Fibroblast of lung (primary cell): Measurements from ENCODE around the gene HOXA9. TPM values are rescaled to one million over a fixed set of nuclear protein-coding genes. Genes with fewer than 3 reads are reported as not detected.

Experiments used
- DNase-seq, 2 donors: peaks; one replicate each; pipeline versions ENCODE4 v3.0.0 to v3.0.0-alpha.2; 2010; ENCODE audit warnings: low read depth in 2 of 2
- H2AFZ ChIP-seq: 2 replicates; pipeline ENCODE4 v1.5.1; 2012; ENCODE audit warnings: low read length, control low read depth, inconsistent platforms
- H3K27ac ChIP-seq: 2 replicates; pipeline ENCODE4 v1.5.1; 2011; ENCODE audit warnings: low read length, control low read depth; ENCODE audit not compliant: insufficient read depth
- H3K27me3 ChIP-seq: 2 replicates; pipeline ENCODE4 v1.5.1; 2011; ENCODE audit warnings: mild to moderate bottlenecking, low read length; ENCODE audit not compliant: control insufficient read depth, insufficient read depth
- H3K36me3 ChIP-seq: 2 replicates; pipeline ENCODE4 v1.5.1; 2011; ENCODE audit warnings: low read length; ENCODE audit not compliant: control insufficient read depth, insufficient read depth
- H3K4me1 ChIP-seq: 2 replicates; pipeline ENCODE4 v1.5.1; 2011; ENCODE audit warnings: low read length; ENCODE audit not compliant: control insufficient read depth, insufficient read depth; ENCODE audit errors: extremely low read depth
- H3K4me2 ChIP-seq: 2 replicates; pipeline ENCODE4 v1.5.1; 2011; ENCODE audit warnings: low read length, control low read depth; ENCODE audit not compliant: insufficient read depth; ENCODE audit errors: extremely low read depth
- H3K4me3 ChIP-seq, 4 experiments: fragments of 200-600 bp in 1 of 4; sonication (generic) in 1 of 4; replicated peaks in 1 of 4; 2 replicates each; pipeline ENCODE4 v1.5.1; 2011 to 2016; ENCODE audit warnings: low read length in 4 of 4, low read depth in 3 of 4, mild to moderate bottlenecking in 3 of 4, control low read depth in 2 of 4, inconsistent platforms in 1 of 4, mixed read lengths in 1 of 4; ENCODE audit not compliant: insufficient read depth in 1 of 4; ENCODE audit errors: control extremely low read depth in 1 of 4
- H3K79me2 ChIP-seq: 2 replicates; pipeline ENCODE4 v1.5.1; 2012; ENCODE audit warnings: mild to moderate bottlenecking, low read length, inconsistent platforms; ENCODE audit not compliant: control insufficient read depth, insufficient read depth
- H3K9ac ChIP-seq: 2 replicates; pipeline ENCODE4 v1.5.1; 2011; ENCODE audit warnings: mild to moderate bottlenecking, low read length, control low read depth; ENCODE audit not compliant: insufficient read depth
- H3K9me3 ChIP-seq: 2 replicates; pipeline ENCODE4 v1.5.1; 2012; ENCODE audit warnings: low read depth, low read length; ENCODE audit not compliant: control insufficient read depth, insufficient read depth
- H4K20me1 ChIP-seq: 2 replicates; pipeline ENCODE4 v1.5.1; 2011; ENCODE audit warnings: low read length; ENCODE audit not compliant: control insufficient read depth, insufficient read depth; ENCODE audit errors: extremely low read depth
- EZH2 ChIP-seq: IDR thresholded peaks from 2 replicates; pipeline ENCODE4 v1.5.1; 2012; ENCODE audit warnings: low read length, control low read depth, mild to moderate bottlenecking; ENCODE audit errors: missing control alignments
- polyA plus RNA-seq, 2 donors: library from polyadenylated mRNA; depleted of rRNA in 1 of 2; stranded (reverse) in 1 of 2; unstranded in 1 of 2; fragments of >200 nt; gene quantifications; 2 replicates each; pipeline ENCODE4 v1.2.1, GENCODE V29; 2011 to 2012; ENCODE audit warnings: missing spikeins in 1 of 2
- total RNA-seq: library from RNA; depleted of rRNA; stranded (reverse); fragments of >200 nt; gene quantifications from 2 replicates; pipeline ENCODE4 v1.2.1, GENCODE V29; 2014
- TF ChIP-seq, protein P1 (sequence below), 2 donors: IDR thresholded peaks in 1 of 2; conservative IDR thresholded peaks in 1 of 2; 1 replicate in 1 of 2; 2 replicates in 1 of 2; pipeline ENCODE4 v1.5.1; 2011 to 2012; ENCODE audit warnings: low read length in 2 of 2, control low read depth in 1 of 2, inconsistent platforms in 1 of 2, low read depth in 1 of 2, mild to moderate bottlenecking in 1 of 2

Gene HOXA9
- total and polyA plus RNA-seq, 2 donors (not counting 1 experiment from before 2014, with no cell fraction given), result 0.08 TPM; not detected in 1

DNA sequence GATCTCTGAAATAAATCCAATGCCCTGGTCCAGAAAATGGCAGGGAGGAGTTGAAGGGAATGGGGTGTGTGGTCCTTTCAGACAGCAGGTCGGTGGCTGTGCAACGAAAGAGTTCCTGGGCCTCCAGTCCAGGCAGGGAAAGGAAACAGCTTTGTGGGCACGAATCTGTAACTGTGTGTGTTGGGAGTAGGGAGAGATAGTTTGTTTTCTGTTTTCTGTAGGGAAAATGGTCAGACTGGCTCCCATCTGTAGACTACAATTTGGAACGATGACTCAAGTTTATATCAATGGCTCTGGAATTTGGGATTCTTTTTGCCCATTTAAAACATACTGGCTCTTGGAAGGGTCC, 2.6 kb upstream of the HOXA9 start:
- Histone ChIP-seq H3K79me2 (no peaks in the 10 kb centered on the region), H3K4me1 (no peaks in the 10 kb centered on the region), H3K27me3 (peaks cover 87% of the 10 kb centered on the region), H3K4me2 (no peak overlapping the region), H3K9me3 (no peaks in the 10 kb centered on the region), H3K9ac (no peak overlapping the region), H4K20me1 (no peaks in the 10 kb centered on the region), H3K36me3 (no peaks in the 10 kb centered on the region), H3K4me3 (no peak overlapping the region), H3K27ac (no peak overlapping the region), H2AFZ (no peak overlapping the region)
- DNase-seq, result no peak
- TF ChIP-seq EZH2, result no peak
- TF ChIP-seq, protein P1, sequence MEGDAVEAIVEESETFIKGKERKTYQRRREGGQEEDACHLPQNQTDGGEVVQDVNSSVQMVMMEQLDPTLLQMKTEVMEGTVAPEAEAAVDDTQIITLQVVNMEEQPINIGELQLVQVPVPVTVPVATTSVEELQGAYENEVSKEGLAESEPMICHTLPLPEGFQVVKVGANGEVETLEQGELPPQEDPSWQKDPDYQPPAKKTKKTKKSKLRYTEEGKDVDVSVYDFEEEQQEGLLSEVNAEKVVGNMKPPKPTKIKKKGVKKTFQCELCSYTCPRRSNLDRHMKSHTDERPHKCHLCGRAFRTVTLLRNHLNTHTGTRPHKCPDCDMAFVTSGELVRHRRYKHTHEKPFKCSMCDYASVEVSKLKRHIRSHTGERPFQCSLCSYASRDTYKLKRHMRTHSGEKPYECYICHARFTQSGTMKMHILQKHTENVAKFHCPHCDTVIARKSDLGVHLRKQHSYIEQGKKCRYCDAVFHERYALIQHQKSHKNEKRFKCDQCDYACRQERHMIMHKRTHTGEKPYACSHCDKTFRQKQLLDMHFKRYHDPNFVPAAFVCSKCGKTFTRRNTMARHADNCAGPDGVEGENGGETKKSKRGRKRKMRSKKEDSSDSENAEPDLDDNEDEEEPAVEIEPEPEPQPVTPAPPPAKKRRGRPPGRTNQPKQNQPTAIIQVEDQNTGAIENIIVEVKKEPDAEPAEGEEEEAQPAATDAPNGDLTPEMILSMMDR (conservative IDR thresholded peaks at IDR 0.05 in 1 of 2, IDR thresholded peaks at IDR 0.05 in 1 of 2; ENCODE audit: low read depth in 1 of 2, low read length in 2 of 2), result no peak

DNA sequence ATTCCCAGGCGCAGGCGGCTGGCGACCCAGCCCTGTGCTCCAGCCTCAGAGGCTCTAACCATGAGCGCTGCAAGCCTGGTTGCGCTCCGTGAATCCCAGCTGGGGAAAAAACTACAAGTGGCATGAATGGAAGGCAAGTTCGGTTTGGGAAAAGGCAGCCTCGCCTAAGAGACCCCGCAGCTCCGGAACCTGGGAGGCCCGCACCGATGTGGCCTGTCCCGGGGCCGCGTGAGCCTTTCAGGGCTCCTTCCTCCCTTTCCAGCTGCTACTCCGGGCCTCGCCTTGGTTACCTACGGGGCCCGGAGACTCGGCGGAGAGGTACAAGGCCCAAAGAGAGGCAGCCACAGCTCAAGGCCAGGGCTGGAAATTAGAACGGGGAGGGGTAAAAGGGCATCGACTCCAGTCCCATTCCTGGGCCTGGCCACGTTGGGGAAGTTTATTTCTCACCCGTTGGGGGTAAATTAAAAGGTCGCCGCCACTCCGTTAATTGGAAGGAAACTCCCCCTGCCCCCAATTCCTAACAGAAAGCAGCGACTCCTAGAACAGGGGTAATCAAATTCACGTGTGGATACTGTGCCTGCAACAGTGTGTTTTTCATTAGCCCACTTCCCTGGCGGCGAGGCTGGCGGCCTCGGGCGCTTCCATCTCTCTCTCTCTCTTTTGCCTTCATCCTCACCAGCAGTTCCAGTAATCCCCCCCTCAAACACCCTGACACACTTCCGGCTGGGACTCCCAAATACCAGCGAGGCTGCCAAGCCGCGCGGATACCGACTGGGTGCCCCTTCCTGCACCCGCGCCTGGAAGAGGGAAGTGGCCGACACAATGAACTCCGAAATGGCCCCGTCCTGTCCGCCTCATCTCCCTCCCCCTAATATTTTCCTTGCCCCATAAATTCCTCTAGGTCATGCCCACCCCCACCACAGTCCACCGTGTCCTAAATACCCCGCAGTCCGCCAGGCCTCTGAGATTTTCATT, 1.5 kb upstream of the HOXA9 start:
- TF ChIP-seq, protein P1 (conservative IDR thresholded peaks at IDR 0.05 in 1 of 2, IDR thresholded peaks at IDR 0.05 in 1 of 2; ENCODE audit: low read depth in 1 of 2, low read length in 2 of 2), result no peak
- TF ChIP-seq EZH2, result no peak
- Histone ChIP-seq H3K79me2 (no peaks in the 10 kb centered on the region), H3K4me2 (no peak overlapping the region)

DNA sequence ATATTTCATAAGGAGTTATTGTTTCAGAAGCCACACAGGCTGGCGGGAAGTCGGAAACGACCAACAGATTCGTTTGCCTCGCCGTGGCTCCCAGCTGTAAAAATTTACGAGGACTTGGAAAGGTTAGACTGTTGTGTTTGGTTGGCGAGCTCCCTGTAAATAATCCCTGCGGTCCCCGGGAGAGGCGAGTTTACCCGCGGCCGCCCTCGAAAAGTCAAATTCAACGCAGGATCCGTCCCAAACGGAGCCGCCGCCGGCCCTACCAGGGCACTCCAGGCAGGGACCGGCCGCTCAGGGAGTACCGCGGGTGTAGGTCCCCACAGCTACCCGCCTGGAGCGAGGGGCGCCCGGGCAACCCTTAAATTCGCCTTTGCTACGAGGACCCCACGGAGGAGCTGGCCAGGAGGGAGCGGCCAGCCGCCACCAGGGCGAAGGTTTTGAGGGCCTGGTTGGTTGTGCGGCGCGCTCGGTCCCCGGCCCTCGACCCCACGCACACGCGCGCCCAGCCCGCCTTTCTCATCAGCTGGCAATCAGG, 726 bp upstream of the HOXA9 start:
- DNase-seq, result no peak
- H3K79me2 ChIP-seq, result no peaks in the 10 kb centered on the region
- H3K4me2 ChIP-seq, result no peak overlapping the region
- no peaks in the 10 kb centered on the region for H3K9me3 ChIP-seq
- H3K27ac ChIP-seq, result no peak overlapping the region
- H3K36me3 ChIP-seq, result no peaks in the 10 kb centered on the region
- H2AFZ ChIP-seq, result no peak overlapping the region
- H3K4me3 ChIP-seq, result peak overlapping the region in 1 of 4 experiments; percentile 40
- H3K4me1 ChIP-seq, result no peaks in the 10 kb centered on the region
- H3K9ac ChIP-seq, result no peak overlapping the region
- peaks cover 69% of the 10 kb centered on the region for H3K27me3 ChIP-seq
- TF ChIP-seq EZH2, result peak; percentile 2
- TF ChIP-seq, protein P1 (conservative IDR thresholded peaks at IDR 0.05 in 1 of 2, IDR thresholded peaks at IDR 0.05 in 1 of 2; ENCODE audit: low read depth in 1 of 2, low read length in 2 of 2), result no peak
- H4K20me1 ChIP-seq, result no peaks in the 10 kb centered on the region

More for the DNA sequence above, 1.5 kb upstream of the HOXA9 start:
- Histone ChIP-seq H4K20me1 (no peaks in the 10 kb centered on the region), H2AFZ (no peak overlapping the region), H3K27me3 (peaks cover 77% of the 10 kb centered on the region), H3K4me1 (no peaks in the 10 kb centered on the region), H3K9me3 (no peaks in the 10 kb centered on the region), H3K9ac (no peak overlapping the region), H3K27ac (no peak overlapping the region), H3K36me3 (no peaks in the 10 kb centered on the region), H3K4me3 (no peak overlapping the region)
- no peak for DNase-seq
